HL-60 (cell line): Measurements from ENCODE around the gene DET1.

ENCODE experiments used
- GABPA ChIP-seq: IDR thresholded peaks from 2 replicates; pipeline ENCODE4 v1.6.1; 2012; ENCODE audit warnings: low read depth
- POLR2AphosphoS5 ChIP-seq: IDR thresholded peaks from 2 replicates; pipeline ENCODE4 v1.6.1; 2012; ENCODE audit warnings: low read depth
- SPI1 ChIP-seq: IDR thresholded peaks from 2 replicates; pipeline ENCODE4 v1.6.1; 2012; ENCODE audit warnings: low read depth, mild to moderate bottlenecking, borderline replicate concordance
- TF ChIP-seq, protein P1 (sequence below): IDR thresholded peaks from one replicate; pipeline ENCODE4 v1.5.1; 2011; ENCODE audit warnings: low read length, control low read depth, inconsistent platforms; ENCODE audit not compliant: insufficient read depth
- TF ChIP-seq, protein P2 (sequence below): IDR thresholded peaks from 2 replicates; pipeline ENCODE4 v1.6.1; 2012; ENCODE audit warnings: low read depth; ENCODE audit not compliant: insufficient replicate concordance

DNA sequence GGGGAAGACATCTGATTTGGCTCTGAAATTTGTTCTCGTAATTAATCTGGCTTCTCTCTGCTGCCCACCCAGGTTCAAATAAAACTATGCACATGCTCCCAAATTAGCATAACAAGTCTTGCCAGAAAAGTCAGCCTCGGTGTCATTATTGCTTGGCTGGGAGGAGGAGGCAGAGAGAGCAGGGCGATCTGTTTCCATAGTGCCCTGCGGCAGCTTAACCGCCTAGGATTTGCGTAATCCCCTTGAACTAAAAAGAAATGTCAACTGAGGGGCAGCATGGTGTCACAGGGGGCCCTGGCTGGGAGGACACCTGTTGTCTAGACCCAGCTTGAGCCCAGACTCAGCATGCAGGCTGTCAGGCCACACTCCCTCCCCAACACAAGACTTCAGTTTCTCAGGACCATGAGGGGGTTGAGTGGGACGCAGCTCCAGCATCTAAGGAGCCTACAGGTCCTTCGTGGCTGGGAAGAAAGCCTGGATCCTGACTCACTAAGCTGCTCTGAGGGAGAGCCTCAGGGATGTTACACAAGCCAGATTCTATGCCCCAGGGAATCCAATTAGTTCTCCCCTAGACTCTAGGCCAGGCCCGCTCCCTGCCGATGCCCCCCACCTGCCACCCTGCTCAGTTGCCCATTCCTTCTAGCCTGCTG is 61.7 kb downstream of the DET1 start:
- TF ChIP-seq, protein P1, sequence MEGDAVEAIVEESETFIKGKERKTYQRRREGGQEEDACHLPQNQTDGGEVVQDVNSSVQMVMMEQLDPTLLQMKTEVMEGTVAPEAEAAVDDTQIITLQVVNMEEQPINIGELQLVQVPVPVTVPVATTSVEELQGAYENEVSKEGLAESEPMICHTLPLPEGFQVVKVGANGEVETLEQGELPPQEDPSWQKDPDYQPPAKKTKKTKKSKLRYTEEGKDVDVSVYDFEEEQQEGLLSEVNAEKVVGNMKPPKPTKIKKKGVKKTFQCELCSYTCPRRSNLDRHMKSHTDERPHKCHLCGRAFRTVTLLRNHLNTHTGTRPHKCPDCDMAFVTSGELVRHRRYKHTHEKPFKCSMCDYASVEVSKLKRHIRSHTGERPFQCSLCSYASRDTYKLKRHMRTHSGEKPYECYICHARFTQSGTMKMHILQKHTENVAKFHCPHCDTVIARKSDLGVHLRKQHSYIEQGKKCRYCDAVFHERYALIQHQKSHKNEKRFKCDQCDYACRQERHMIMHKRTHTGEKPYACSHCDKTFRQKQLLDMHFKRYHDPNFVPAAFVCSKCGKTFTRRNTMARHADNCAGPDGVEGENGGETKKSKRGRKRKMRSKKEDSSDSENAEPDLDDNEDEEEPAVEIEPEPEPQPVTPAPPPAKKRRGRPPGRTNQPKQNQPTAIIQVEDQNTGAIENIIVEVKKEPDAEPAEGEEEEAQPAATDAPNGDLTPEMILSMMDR, result no peak
- TF ChIP-seq POLR2AphosphoS5 (no peak), GABPA (no peak), SPI1 (no peak)
- TF ChIP-seq, protein P2, sequence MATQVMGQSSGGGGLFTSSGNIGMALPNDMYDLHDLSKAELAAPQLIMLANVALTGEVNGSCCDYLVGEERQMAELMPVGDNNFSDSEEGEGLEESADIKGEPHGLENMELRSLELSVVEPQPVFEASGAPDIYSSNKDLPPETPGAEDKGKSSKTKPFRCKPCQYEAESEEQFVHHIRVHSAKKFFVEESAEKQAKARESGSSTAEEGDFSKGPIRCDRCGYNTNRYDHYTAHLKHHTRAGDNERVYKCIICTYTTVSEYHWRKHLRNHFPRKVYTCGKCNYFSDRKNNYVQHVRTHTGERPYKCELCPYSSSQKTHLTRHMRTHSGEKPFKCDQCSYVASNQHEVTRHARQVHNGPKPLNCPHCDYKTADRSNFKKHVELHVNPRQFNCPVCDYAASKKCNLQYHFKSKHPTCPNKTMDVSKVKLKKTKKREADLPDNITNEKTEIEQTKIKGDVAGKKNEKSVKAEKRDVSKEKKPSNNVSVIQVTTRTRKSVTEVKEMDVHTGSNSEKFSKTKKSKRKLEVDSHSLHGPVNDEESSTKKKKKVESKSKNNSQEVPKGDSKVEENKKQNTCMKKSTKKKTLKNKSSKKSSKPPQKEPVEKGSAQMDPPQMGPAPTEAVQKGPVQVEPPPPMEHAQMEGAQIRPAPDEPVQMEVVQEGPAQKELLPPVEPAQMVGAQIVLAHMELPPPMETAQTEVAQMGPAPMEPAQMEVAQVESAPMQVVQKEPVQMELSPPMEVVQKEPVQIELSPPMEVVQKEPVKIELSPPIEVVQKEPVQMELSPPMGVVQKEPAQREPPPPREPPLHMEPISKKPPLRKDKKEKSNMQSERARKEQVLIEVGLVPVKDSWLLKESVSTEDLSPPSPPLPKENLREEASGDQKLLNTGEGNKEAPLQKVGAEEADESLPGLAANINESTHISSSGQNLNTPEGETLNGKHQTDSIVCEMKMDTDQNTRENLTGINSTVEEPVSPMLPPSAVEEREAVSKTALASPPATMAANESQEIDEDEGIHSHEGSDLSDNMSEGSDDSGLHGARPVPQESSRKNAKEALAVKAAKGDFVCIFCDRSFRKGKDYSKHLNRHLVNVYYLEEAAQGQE, result no peak
